ENCODE results near the gene ESYT2.

The ESYT2 gene

DNA sequence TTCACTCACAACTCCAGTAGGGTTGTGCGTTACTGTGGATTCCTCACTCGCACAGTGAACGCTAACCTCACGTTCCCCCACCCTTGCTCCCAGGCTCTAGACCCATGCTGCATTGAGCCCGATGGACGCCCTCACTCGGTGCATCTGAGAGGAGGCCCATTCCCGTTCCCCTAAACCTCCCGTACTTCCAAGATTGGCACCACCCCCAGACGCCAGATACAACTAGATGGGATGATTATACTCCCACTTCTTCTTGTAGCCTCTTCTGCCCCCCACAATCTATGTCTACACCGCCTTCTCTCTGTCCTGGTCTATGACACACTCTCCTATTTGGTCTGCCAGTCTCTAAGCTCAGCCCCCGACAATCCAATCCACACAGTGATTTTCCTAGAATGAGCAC lies 67.4 kb downstream of the ESYT2 start:
- no peak for DNase-seq

DNA sequence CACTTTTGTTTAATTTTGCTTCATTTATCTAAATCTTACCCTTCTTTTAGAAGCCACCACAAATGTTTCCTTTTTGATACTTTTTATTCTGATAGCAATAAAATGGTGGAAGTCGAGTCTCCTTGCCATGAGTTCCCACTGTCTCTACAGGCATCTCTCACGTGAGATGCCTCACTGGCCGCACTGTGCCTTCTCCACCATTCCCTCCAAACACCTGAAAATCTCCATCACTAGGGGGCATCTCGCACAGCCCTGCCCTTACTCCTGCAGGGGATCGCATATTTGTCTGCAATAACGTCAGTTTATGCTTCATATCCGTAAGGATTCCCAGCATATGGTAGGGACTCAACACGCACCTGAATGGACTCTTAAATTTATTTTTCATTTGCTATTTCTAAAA lies 68.4 kb downstream of the ESYT2 start:
- no peak for DNase-seq

DNA sequence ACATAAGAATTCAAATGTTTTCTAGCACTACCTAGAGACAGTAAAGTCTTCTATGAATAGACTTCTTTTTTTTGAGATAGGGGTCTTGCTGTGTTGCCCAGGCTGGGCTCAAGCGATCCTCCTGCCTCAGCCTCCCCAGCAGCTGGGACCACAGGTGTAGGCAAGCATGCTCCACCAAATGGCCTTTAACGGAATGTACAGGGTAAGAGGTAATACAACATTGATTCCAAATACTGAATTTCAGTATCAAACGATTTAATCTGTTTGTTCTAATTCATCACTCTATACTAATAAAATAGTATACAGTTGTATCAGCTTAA lies 68.9 kb downstream of the ESYT2 start:
- DNase-seq: no peak

DNA sequence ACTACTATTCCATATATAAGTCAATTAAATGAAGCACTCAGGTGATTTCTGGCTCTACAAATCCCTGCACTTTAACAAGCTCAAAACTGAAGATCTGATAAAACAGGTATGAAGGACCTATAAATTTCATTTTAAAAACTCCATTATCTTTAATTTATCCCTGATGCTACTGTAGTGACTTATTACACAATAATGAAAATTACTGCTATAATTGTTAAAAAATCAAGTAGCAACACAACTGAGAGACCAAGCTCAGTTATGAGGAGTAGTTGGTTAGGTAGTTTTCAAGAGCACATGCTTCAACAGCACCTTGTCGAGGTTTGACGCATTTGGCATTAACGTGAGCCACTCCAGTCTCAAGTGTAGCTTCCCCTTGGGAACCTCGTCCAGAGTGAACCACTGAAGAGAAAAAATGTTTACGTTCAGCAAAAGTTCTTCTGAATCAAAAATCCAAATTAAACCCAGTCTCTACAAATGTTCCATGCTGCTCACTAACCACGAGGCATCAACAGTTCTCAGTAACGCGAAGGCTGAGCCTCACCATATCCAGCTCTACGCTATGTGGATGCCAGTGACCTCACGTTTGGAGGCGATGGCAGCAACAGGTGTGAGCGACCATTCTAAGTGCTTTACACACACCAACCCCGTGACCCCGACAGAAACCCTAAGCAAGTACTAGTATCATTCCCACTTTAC lies 69.4 kb downstream of the ESYT2 start:
- no peak for DNase-seq

DNA sequence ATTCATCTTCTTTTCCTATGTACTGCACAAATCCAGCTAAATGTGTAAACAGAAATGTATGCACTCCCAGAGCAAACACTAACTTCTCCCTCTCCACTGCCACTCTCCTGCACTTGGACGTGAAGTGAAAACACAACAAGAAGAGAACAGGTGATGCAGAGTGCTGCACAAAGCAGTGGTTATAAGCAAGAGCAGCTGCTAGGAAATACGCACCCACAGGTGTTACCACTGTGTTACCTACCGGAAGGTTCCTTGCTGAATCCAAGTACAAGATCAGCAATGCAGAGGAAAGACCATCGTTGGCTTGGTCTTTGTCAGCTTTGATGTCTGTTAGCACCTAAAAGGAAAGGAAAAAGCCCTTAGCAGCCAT lies 70.1 kb downstream of the ESYT2 start:
- DNase-seq: no peak

DNA sequence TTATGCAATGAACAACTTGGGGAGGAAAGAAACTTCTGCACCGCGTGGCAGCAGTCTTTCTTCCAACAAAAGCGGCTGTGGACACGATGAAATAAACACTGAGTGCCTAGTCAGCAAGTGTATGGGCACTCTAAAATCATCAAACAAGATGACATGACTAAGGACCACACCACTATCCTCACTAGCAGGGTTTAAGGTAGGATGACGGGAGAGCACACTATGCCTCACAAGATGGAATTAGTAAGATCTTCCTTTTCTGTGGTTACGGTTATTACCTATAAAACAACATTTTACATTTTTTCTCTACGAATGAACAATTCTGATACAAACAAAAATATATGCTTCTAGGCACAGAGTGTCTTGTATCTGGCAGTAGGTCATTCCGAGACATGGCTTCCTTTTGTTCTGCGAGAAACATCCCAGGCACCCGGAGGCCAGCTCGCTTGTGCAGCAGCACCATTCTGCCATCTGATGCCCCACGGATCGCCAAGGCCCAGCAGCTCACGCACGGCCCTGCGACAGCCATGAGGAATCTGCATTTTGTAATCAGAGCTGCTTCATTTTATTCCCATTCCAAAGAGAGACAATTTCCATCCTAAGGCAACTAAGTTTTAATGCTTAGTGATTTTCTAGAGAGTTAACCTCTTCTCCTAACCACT lies 70.6 kb downstream of the ESYT2 start:
- no peak for DNase-seq

DNA sequence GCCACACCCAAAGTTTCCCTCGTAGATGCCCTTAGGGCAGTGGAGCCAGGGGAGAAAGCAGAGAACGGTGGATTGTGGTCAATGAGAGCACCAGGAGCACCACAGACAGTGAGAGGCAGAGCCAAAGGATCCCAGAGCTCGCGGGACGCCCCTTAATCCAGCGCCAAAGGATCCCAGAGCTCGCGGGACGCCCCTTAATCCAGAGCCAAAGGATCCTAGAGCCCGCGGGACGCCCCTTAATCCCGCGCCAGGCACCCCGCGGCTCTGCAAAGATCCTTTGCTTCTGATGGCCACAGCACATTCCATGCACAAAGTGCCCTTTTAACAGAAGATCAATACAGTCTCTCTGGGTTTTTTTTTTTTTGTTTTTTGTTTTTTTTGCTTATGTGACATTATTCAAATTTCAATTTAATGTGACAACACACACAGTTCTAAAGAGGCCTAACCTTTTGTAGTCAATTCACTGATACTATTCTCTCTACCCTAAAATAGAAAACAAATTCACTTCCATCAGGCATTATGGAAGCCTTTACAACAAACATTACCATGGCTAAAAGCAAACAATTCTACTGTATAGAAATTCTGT lies 71.8 kb downstream of the ESYT2 start:
- DNase-seq: no peak

DNA sequence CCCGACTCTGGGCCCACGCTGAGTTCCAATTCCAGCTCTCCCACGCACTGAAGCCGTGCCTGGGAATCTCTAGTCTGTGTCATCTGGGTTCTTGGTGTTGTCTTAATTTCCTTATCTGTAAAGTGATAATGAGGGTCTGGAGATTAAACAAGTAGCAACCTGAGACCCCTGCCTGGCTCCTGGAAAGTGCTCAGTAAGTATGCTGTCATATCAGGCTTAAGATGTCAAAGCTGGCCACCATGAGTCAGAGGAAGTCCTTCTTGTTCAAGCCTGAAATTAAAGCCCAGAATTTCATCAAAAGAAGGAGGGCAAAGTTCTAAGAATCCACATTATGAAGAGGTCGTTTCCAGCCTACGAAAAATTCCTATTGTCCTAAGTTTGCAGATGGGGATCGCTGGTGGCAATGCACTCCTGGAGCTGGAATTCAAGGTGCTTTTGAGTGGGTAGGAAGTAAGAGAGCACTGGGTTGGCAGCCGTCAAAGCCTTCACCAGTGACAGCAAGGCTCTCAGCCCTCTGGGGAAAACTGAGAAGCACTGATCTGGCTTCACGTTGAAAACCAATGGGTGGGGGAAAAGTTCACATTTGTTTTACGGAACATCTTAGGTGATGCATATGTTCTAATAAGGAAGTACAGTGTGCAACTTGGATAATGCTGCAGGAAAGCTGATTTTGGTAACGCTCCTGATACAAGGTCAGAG lies 74.4 kb downstream of the ESYT2 start:
- DNase-seq: no peak

DNA sequence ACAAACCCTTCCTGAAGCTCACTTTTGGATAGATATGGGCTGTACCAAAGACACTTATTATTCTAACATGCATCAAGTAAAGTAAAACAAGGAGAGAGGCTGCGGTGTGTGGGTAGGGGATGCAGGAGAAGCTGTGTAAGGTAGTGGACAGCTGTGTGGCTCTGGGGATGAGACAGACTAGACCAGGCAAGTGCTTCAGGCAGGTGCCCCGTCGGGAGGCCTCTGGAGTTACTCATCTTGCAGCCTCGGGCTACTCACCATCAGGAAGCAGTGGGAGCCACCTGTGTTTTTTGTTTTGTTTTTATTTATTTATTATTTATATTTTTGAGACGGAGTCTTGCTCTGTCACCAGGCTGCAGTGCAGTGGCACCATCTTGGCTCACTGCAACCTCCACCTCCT lies 75.4 kb downstream of the ESYT2 start:
- DNase-seq: no peak

DNA sequence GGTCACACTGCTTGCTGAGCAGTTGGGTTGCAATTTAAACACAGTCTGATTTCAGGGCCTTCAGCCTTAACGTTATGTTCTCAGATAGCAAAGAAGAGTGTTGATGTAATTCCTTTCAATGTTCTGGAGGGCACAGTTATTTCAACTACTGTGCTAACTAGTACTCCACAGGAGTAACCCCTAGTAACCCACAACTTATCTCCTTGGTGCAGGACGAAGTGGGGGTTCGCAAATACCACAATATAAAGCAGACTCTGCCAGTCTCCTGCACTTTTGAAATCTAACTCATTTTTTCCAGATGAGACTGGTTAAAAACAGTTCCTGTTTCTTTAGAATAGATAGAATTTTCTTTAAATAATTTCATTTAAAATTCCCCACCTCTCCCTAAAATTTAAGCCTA lies 77.6 kb downstream of the ESYT2 start:
- no peak for DNase-seq

DNA sequence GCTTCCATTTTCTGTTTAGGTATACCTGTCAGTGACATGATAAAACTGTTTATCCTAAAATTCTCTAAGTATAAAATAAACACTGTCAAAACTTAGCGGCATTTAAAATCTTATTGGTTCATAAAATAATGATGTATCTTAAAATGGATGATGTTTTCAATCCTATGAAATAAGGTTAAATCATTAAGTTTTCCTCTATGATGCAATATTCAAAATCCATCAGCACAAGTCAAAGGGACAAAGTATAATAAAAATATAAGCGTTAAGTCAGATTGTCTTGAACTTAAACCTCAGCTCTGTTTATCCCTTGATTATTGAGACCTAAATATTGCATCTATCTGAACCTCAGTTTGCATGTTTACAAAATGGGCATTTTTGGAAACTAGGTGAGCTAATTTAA lies 78.1 kb downstream of the ESYT2 start:
- DNase-seq: no peak

DNA sequence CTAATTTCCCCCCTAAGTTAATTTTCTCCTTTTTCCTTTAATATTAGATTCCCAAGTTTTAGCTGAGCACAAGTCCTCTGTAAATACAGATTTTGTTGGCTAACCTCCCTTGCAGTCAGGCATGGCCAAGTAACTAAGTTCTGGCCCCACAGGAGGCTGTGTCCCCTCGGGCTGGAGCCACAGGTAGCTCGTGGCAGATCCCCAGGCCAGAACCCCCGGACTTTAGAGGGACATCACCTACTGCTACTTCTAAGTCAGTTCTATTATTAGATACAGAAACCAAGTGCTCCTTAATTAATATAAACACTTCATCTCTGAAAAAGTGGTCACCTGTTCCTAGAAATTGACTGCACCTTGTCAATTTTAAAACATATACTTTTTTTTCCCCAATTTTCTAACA lies 78.6 kb downstream of the ESYT2 start:
- DNase-seq: no peak

DNA sequence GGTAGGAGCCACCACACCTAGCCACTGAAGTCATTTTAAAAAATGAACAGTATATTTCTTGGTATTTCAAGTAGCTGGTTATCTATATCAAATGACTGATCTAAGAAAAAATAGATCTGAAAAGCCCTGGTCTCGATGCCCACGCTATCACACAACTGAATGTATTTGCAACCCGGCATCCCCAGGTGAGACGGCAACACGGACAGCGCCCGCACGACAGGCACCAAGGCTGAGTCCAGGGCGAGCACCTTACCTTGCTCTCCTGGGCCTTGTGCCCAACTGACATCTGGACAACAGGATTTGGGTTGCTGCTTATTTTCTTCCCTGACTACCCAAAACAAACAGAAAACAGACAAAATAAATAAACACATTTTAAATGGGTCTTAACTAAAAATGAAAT lies 79.9 kb downstream of the ESYT2 start:
- DNase-seq: no peak

DNA sequence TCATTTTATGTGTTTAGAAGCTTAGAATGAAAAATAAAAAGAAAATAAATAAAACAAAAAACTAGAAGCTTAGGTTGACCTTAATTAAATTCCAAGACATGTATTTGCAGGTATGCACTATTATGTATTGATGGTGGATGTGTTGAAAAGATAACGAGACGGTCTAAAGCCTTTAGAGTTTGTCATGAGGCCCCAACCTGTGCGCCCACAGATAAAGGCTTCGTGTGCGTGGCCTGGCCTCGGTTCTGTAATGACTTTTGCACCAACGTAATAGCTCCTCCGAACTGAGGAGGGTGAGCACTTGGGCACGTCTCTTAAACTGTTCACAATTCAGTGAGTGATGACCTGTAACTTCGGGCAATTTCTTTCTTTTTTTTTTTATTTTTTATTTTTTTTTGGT lies 81.0 kb downstream of the ESYT2 start:
- no peak for DNase-seq

DNA sequence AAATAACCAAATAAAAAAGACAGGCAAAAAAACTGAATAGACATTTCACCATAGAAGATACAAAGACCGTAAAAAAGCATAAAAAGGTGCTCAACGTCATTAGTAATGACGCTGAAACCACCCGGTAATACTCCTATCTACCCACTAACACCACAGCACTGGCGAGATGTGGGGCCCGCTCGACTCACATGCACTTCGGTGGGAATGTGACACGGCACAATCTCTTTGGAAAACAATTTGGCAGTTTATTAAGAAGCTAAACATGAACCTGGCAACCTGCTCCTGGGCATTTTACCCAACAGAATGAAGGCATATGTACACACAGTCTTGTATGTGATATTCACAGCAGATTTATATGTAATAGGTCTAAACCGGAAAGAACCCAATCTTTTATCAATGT lies 81.9 kb downstream of the ESYT2 start:
- DNase-seq: no peak

DNA sequence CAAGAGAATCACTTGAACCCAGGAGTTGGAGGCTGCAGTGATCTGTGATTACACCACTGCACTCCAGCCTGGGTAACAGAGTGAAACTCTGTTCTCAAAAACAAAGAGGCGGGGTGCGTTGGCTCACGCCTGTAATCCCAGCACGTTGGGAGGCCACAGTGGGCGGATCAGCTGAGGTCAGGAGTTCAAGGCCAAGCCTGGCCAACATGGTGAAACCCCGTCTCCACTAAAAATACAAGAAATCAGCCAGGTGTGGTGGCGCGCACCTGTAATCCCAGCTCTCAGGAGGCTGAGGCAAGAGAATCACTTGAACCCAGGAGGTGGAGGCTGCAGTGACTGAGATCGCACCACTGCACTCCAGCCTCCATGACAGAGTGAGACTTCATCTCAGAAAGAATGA lies 82.4 kb downstream of the ESYT2 start:
- DNase-seq: no peak

DNA sequence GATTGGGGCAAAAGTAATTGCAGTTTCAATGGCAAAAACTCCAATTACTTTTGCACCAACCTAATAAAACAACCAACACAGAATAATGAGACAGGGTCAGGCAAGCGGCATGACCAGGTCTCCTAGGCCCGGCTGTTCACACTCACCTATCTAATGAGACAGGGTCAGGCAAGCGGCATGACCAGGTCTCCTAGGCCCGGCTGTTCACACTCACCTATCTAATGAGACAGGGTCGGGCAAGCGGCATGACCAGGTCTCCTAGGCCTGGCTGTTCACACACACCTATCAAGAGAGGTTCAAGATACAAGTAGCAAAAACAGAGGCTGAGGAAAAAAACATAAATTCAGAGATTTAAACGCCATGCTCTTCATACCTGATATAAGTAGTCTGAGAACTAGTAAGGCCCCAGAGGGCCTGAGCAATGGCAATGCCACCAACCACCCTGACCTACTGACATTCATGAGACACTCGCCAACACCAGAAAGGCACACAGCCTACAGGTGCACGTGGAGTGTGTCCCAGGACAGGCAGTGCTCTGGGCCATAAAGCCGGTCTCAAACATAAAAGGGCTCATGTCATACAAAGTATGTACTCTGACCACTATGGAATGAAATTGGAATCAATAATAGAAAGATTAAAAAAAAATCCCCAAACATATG lies 84.1 kb downstream of the ESYT2 start:
- DNase-seq: no peak

DNA sequence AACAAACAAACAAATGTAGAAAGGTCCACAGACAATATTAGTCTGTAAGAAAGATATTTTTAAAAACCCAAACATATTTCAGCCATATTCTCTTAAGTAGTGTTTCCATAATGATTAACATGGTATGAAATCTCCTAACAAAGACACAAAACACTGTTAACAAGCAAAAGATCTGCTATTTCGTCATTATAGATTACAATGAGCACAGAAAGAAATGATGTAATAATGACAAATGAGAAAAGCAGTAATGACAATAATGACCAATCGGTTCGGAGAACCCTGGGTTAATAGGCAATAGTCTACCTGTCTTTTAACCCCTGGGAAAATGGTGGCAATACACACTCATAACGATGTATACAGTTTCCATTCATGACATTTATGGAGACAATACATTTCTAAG lies 85.2 kb downstream of the ESYT2 start:
- DNase-seq: no peak

DNA sequence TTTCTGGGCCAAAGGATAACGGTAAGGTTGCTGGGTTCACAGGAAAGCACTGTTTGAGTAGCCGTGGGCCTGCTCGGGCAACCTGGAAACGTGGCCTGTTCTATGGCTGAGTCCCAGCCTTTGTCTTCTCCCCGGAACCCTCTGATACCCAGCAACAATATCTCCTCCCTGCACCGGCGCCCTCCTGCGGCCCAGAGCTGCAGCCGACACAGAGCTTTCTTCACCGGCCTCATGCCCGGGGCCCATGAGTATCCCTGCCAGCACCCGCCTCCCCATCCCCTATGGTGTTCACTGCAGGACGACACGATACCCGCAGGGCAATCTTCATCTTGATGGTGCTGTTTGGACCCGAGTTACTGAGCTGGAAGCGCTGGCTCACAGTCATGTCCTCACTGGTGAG lies 86.1 kb downstream of the ESYT2 start:
- no peak for DNase-seq

DNA sequence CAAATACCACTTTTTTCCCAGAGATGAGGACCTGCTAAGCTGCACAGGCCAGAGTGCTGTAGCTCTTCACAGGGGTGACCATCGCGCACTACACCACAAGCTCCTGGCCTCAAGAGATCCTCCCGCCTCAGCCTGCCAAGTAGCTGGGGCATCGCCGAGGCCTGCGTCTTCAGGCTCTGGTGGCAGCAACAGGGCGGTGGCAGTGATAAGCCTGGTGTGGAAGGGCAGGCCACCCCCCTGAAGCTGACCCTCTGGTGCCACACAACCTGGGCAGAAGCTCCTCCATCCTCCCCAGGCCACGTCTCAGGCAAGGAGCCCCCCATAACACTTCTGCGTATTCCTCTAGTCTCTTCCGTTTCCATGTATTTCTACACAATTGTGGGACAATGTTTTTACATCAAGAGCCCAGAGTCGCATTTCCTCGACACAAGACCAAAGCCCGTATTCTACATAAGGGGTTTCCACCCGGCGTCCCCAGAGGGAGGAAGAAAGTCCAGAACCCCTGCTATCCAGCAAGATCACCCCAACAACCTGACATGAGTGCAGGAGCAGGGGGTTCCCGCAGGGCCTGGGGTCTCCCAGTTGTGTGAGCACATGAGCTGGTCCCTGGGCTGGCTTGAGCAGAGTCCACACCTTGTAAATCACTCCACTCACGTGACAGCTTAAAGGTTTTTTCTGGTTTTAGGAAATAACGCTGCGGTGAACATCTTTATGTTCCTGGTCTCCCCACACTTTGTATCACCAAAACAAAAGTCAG lies 87.1 kb downstream of the ESYT2 start:
- no peak for DNase-seq

DNA sequence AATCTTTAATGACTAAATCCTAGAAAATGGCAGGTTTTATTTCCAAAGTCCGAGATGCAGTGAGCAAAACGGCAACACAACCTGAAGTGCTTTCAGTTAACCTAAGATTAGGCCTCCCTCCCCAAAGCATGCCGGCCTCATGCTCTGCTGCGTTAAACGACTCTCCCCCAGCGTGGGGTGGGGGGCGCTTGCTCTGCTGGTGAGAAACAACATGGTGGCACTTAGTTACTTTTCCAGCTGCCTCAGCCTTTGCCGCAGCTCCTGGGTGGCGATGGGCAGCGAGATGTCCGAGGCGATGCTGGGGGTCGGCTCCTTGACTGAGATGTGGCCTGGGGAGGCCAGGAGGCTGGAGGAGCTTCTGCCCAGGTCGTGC lies 88.0 kb downstream of the ESYT2 start:
- no peak for DNase-seq

DNA sequence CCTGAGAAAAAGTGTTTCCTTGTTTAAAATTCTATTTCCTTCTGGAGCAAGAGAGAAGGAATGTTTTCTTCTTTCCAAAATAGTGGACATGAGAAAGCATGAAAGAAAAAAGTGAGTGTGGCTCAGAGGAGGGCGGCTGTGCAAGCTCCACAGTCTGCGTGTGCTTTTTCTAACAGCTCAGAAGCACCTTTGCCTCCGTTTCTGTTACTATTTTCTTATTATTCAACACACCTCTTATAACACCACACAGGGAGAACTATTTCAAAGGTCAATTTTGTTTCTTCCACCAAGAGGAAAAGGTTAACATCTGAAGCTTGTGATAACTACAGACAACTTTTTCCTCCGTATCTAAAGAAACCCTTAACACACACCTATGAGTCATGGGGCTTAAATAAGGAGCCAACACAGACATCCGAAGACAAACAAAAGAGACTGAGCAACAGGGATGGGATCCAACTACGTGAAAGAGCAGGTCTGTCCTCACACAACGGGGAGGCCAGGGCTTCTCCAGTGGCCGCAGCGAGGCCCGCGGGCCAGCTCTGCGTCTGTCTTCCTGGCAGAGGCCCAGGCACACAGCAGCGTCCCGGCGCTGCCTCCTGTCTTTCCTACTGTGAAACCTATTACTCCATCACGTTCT lies 88.5 kb downstream of the ESYT2 start:
- DNase-seq: no peak

Data from NK-92 treated with Interleukin-12 subunit alpha and Interleukin-12 subunit beta, amount 100 ng/mL, for 24 hours (cell line).